Cardiac muscle cell (in vitro differentiated cells and primary cell): ENCODE results near the gene LRCOL1. TPM values are rescaled to one million over a fixed set of nuclear protein-coding genes. Genes with fewer than 3 reads are reported as not detected.

Source experiments
- DNase-seq, 2 donors: peaks; one replicate each; pipeline versions ENCODE4 v3.0.0 to v3.0.0-alpha.2; 2010 to 2017; ENCODE audit warnings: low read depth in 1 of 2, low spot score in 1 of 2
- H3K27ac ChIP-seq: fragments of 200-600 bp; sonication (generic); 2 replicates; pipeline ENCODE4 v1.5.1; 2016
- H3K27me3 ChIP-seq: fragments of 200-600 bp; sonication (generic); 2 replicates; pipeline ENCODE4 v1.6.0; 2016; ENCODE audit warnings: control low read depth
- H3K36me3 ChIP-seq: fragments of 200-600 bp; sonication (generic); 2 replicates; pipeline ENCODE4 v1.5.1; 2016; ENCODE audit warnings: control low read depth
- H3K4me1 ChIP-seq: fragments of 200-600 bp; sonication (generic); 2 replicates; pipeline ENCODE4 v1.8.1; 2017; ENCODE audit warnings: low read depth, mild to moderate bottlenecking, mixed run types
- H3K4me3 ChIP-seq: fragments of 200-600 bp; sonication (generic); 2 replicates; pipeline ENCODE4 v1.5.1; 2016; ENCODE audit warnings: mild to moderate bottlenecking
- H3K9me3 ChIP-seq: fragments of 200-600 bp; sonication (generic); 2 replicates; pipeline ENCODE4 v1.5.1; 2017; ENCODE audit warnings: low read depth, mild to moderate bottlenecking, control low read depth
- CTCF ChIP-seq: IDR thresholded peaks from 2 replicates; pipeline ENCODE4 v1.5.1; 2012; ENCODE audit warnings: low read depth, mild to moderate bottlenecking, low read length
- polyA plus RNA-seq: library from polyadenylated mRNA; unstranded; fragments of >200 nt; fragmentation: Nextera tagmentation; extraction: Ambion mirVana; gene quantifications from 2 replicates; pipeline ENCODE4 v1.2.1, GENCODE V29; 2016
- total RNA-seq: library from RNA; depleted of rRNA; stranded (reverse); fragments of >200 nt; gene quantifications from 2 replicates; pipeline ENCODE4 v1.2.3, GENCODE V29; 2016

Gene LRCOL1
- total and polyA plus RNA-seq, 2 experiments from 2014 or later, result not detected

GRCh38 chr12:132591107-132591935 lies 19.1 kb downstream of the LRCOL1 start:
- no peak overlapping the region for H3K4me3 ChIP-seq
- no peaks in the 10 kb centered on the region for H3K4me1 ChIP-seq
- no peak for TF ChIP-seq CTCF
- H3K27me3 ChIP-seq, result peaks cover 73% of the 10 kb centered on the region
- no peak overlapping the region for H3K27ac ChIP-seq
- DNase-seq, result no peak
- H3K9me3 ChIP-seq, result no peaks in the 10 kb centered on the region
- H3K36me3 ChIP-seq, result no peaks in the 10 kb centered on the region

- DNase-seq, result no peak
- H3K9me3 ChIP-seq, result no peaks in the 10 kb centered on the region
- H3K27me3 ChIP-seq, result peaks cover 89% of the 10 kb centered on the region
- H3K36me3 ChIP-seq, result no peaks in the 10 kb centered on the region
- H3K27ac ChIP-seq, result no peak overlapping the region
- no peaks in the 10 kb centered on the region for H3K4me1 ChIP-seq
- no peak for TF ChIP-seq CTCF
- H3K4me3 ChIP-seq, result no peak overlapping the region
These were observed 21.3 kb downstream of the LRCOL1 start for GRCh38 chr12:132588821-132589669.

- H3K27me3 ChIP-seq, result peaks cover 96% of the 10 kb centered on the region
- no peak for TF ChIP-seq CTCF
These were observed 22.1 kb downstream of the LRCOL1 start for GRCh38 chr12:132588319-132588718.

GRCh38 chr12:132587781-132588180 lies 22.6 kb downstream of the LRCOL1 start:
- no peak for DNase-seq
- Histone ChIP-seq H3K27ac (no peak overlapping the region), H3K4me1 (no peaks in the 10 kb centered on the region), H3K27me3 (peaks cover 96% of the 10 kb centered on the region), H3K36me3 (no peaks in the 10 kb centered on the region), H3K4me3 (no peak overlapping the region), H3K9me3 (no peaks in the 10 kb centered on the region)
- TF ChIP-seq CTCF, result no peak

More at GRCh38 chr12:132588319-132588718, 22.1 kb downstream of the LRCOL1 start:
- DNase-seq, result no peak
- Histone ChIP-seq H3K4me1 (no peaks in the 10 kb centered on the region), H3K9me3 (no peaks in the 10 kb centered on the region), H3K36me3 (no peaks in the 10 kb centered on the region), H3K27ac (no peak overlapping the region), H3K4me3 (no peak overlapping the region)

- Histone ChIP-seq H3K27me3 (peaks cover 97% of the 10 kb centered on the region), H3K9me3 (no peaks in the 10 kb centered on the region), H3K4me3 (no peak overlapping the region), H3K27ac (no peak overlapping the region), H3K4me1 (no peaks in the 10 kb centered on the region), H3K36me3 (no peaks in the 10 kb centered on the region)
- no peak for DNase-seq
- no peak for TF ChIP-seq CTCF
These were observed 23.5 kb downstream of the LRCOL1 start for GRCh38 chr12:132586929-132587328.
